Lower leg skin (tissue), 4 donors: ENCODE results near the gene PROX1. TPM values are rescaled to one million over a fixed set of nuclear protein-coding genes. Genes with fewer than 3 reads are reported as not detected.

Source experiments
- DNase-seq, 2 donors: peaks; one replicate each; pipeline ENCODE4 v3.0.0-alpha.2; 2019; ENCODE audit warnings: low spot score in 2 of 2
- H3K4me3 ChIP-seq: fragments of 200-600 bp; sonication (generic); 2 replicates; pipeline ENCODE4 v1.5.1; 2017; ENCODE audit warnings: mild to moderate bottlenecking, low read depth; ENCODE audit not compliant: poor library complexity, severe bottlenecking
- POLR2A ChIP-seq, 2 donors: fragments of 450-650 bp; IDR thresholded peaks; one replicate each; pipeline ENCODE4 v1.6.1; 2016 to 2017; ENCODE audit warnings: antibody characterized with exemption in 2 of 2, mild to moderate bottlenecking in 1 of 2, moderate library complexity in 1 of 2
- WGBS, 2 donors: methylation state at CpG; one replicate each; pipeline ENCODE4 v1.1.5; 2018; 5-methylcytosine and 5-hydroxymethylcytosine counted together
- intact Hi-C: fragments of 100-400 bp; cut with DNase I; formaldehyde crosslinking; loops from one replicate; pipeline ENCODE4 v1.15.0; 2023; ENCODE audit warnings: low total_unique reads
- total RNA-seq, 4 donors: library from RNA; depleted of rRNA; stranded (reverse); fragments of >200 nt; gene quantifications; one replicate each; pipeline ENCODE4 v1.1.0, GENCODE V29; 2016
- TF ChIP-seq, protein P1 (sequence below), 3 donors: fragments of 450-650 bp; IDR thresholded peaks; one replicate each; pipeline ENCODE4 v1.5.1; 2016; ENCODE audit warnings: antibody characterized with exemption in 3 of 3, mild to moderate bottlenecking in 3 of 3, moderate library complexity in 2 of 3

The PROX1 gene
- total RNA-seq, 4 donors from 2014 or later = 0.74 to 4.2 (median 1.9) TPM

DNA sequence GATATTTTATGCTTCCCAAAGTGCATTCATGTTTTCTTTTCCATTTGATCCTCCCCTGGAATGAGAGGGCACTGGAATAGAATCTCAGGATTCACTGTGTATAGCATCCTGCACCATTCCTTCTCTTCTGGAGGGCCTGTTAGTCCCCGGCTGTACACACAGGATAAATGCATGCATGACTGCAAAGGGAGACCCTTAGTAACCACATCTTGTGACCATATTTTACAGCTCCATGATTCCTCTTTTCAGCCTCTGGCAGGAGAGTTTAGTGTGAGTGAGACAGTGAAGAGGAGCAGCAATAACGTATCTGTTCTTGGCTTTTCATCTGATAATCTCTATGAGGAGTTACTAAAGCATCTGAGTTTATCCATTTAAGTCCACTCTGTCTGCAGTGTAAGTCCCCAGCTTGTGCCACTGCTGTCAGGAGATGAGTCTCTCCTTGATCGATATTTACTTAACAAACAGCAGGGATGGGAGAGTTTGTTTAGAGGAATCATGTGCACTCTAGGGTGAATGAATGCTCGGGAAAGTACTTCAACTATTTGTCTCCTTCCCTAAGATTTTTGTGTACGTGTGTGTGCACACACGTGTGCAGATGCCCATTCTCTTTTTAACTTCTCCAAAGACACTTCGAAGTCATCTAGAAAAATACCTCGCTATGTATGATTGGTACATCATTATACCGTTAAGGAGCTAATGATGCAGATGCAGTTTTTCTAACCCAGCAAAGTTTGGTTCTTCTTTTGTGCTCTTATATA, 41.1 kb downstream of the PROX1 start:
- WGBS, 2 donors = 74 to 77% methylated on average over 9 of the region's 9 CpGs
- no peak for TF ChIP-seq POLR2A (IDR thresholded peaks at IDR 0.05)
- TF ChIP-seq, protein P1, sequence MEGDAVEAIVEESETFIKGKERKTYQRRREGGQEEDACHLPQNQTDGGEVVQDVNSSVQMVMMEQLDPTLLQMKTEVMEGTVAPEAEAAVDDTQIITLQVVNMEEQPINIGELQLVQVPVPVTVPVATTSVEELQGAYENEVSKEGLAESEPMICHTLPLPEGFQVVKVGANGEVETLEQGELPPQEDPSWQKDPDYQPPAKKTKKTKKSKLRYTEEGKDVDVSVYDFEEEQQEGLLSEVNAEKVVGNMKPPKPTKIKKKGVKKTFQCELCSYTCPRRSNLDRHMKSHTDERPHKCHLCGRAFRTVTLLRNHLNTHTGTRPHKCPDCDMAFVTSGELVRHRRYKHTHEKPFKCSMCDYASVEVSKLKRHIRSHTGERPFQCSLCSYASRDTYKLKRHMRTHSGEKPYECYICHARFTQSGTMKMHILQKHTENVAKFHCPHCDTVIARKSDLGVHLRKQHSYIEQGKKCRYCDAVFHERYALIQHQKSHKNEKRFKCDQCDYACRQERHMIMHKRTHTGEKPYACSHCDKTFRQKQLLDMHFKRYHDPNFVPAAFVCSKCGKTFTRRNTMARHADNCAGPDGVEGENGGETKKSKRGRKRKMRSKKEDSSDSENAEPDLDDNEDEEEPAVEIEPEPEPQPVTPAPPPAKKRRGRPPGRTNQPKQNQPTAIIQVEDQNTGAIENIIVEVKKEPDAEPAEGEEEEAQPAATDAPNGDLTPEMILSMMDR (IDR thresholded peaks at IDR 0.05) = no peak
- DNase-seq = no peak
- intact Hi-C loops = no loop called here
- no peak overlapping the region for H3K4me3 ChIP-seq

GRCh38 chr1:214029796-214030195, 42.0 kb downstream of the PROX1 start:
- no peak for TF ChIP-seq POLR2A (IDR thresholded peaks at IDR 0.05)
- TF ChIP-seq, protein P1 (IDR thresholded peaks at IDR 0.05) = no peak

GRCh38 chr1:214031267-214031650, 43.5 kb downstream of the PROX1 start:
- intact Hi-C loops = no loop called here
- TF ChIP-seq POLR2A (IDR thresholded peaks at IDR 0.05) = no peak
- TF ChIP-seq, protein P1 (IDR thresholded peaks at IDR 0.05) = no peak
- no peak overlapping the region for H3K4me3 ChIP-seq
- WGBS, 2 donors = 78 to 85% methylated on average over 5 of the region's 5 CpGs
- no peak for DNase-seq

More at GRCh38 chr1:214029796-214030195, 42.0 kb downstream of the PROX1 start:
- no peak for DNase-seq
- H3K4me3 ChIP-seq = no peak overlapping the region
- 65 to 72% methylated on average over 6 of the region's 6 CpGs for WGBS, 2 donors
- intact Hi-C loops = no loop called here

GRCh38 chr1:214037468-214037867, 49.7 kb downstream of the PROX1 start:
- no peak for DNase-seq
- H3K4me3 ChIP-seq = no peak overlapping the region
- intact Hi-C loops = no loop called here
- 86 to 88% methylated on average over 8 of the region's 8 CpGs for WGBS, 2 donors
- TF ChIP-seq, protein P1 (IDR thresholded peaks at IDR 0.05) = no peak
- TF ChIP-seq POLR2A (IDR thresholded peaks at IDR 0.05) = no peak

DNA sequence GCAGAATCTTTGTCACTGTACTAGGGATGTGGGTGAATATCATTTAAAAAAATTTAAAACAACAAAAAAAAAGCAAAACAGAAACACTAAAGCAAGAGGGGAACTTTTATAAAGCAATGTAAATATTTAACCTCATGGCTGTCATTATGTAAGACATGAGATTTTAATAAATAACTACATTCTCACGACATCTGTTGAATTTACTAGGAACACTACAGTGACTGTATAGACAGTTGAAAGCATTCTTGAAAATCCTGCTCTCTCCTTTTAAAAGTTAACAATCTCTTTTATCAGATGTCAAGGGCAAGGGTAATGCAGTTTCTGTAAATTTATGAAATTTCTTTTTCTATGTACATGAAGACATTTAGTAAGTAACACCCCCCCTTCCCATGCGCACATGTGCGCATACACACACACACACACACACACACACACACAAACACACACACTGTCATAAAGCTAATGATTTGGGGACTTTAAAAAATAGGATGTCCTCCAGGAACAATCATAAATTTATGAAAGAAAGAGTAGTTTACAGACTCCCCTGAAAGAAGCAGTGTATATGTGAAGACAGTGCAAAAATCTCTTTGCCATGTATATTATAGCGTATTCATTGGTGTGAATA, 51.7 kb downstream of the PROX1 start:
- TF ChIP-seq, protein P1 (IDR thresholded peaks at IDR 0.05) = no peak
- no peak for TF ChIP-seq POLR2A (IDR thresholded peaks at IDR 0.05)
- 81 to 86% methylated on average over 4 of the region's 4 CpGs for WGBS, 2 donors
- intact Hi-C loops = no loop called here
- no peak for DNase-seq
- H3K4me3 ChIP-seq = no peak overlapping the region
